ENCODE data around the gene RALGAPA2.
"Not testable (repeated sequence)": the region's sequence is repeated elsewhere in the genome, so short reads cannot be mapped to it uniquely, and the experiment has no call there.

Gene RALGAPA2

GRCh38 chr20:20555838-20556237, 156.6 kb downstream of the RALGAPA2 start:
- no peak overlapping the region for H3K4me3 ChIP-seq (ENCODE audit: low read length)
- no peak for DNase-seq (ENCODE audit: low read depth, low spot score)

GRCh38 chr20:20554951-20555350, 157.5 kb downstream of the RALGAPA2 start:
- H3K4me3 ChIP-seq (ENCODE audit: low read length), result no peak overlapping the region
- DNase-seq (ENCODE audit: low read depth, low spot score), result no peak

DNA sequence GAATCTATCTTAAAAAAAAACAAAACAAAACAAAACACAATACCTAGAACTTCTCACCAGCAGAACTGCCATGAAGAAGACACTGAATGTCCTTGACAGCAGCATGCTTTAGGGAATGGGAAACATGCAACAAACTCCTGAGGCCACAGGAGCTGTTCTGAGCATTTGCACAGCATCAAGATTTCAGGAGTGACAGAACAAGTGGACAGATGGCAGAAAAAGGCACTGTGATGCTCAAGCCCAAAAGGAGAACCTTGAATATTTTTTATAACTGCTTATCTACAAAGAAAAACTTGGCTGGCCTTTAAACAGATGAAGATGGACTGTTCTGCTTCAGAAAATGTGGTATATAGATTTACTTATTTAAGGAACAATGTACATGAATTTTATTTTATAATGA, 158.9 kb downstream of the RALGAPA2 start:
- no peak overlapping the region for H3K4me3 ChIP-seq (ENCODE audit: low read length)

GRCh38 chr20:20552076-20552475, 160.4 kb downstream of the RALGAPA2 start:
- no peak overlapping the region for H3K4me3 ChIP-seq (ENCODE audit: low read length)
- no peak for DNase-seq (ENCODE audit: low read depth, low spot score)

More for the DNA sequence above, 158.9 kb downstream of the RALGAPA2 start:
- DNase-seq (ENCODE audit: low read depth, low spot score), result no peak

- H3K4me3 ChIP-seq (ENCODE audit: low read length), result no peak overlapping the region
- peak; percentile 14 for DNase-seq (ENCODE audit: low read depth, low spot score)
Measured at GRCh38 chr20:20551409-20551808, 161.0 kb downstream of the RALGAPA2 start.

GRCh38 chr20:20549704-20550103, 162.7 kb downstream of the RALGAPA2 start:
- no peak for DNase-seq (ENCODE audit: low read depth, low spot score)
- H3K4me3 ChIP-seq (ENCODE audit: low read length), result no peak overlapping the region

DNA sequence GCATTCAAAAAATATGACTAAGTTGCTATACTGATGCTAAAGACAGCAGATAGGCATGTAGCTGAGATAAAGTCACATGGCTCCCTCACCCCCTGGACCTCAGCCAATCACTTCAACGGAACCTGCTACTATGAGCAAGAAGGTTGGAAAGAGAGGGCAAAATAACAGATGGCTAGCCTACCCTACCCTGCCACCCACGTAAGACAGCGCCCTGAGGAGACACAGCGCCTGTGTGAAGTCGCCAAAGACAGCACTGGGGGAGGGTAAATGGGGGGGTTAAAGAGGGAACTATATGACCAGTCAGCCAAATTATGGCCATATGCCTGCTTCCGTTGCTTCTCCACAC, 163.2 kb downstream of the RALGAPA2 start:
- no peak overlapping the region for H3K4me3 ChIP-seq (ENCODE audit: low read length)

GRCh38 chr20:20548527-20549266, 163.7 kb downstream of the RALGAPA2 start:
- DNase-seq (ENCODE audit: low read depth, low spot score), result no peak
- H3K4me3 ChIP-seq (ENCODE audit: low read length), result no peak overlapping the region

More for the DNA sequence above, 163.2 kb downstream of the RALGAPA2 start:
- DNase-seq (ENCODE audit: low read depth, low spot score), result no peak

- no peak for DNase-seq (ENCODE audit: low read depth, low spot score)
- no peak overlapping the region for H3K4me3 ChIP-seq (ENCODE audit: low read length)
Measured at GRCh38 chr20:20547876-20548266, 164.6 kb downstream of the RALGAPA2 start.

DNA sequence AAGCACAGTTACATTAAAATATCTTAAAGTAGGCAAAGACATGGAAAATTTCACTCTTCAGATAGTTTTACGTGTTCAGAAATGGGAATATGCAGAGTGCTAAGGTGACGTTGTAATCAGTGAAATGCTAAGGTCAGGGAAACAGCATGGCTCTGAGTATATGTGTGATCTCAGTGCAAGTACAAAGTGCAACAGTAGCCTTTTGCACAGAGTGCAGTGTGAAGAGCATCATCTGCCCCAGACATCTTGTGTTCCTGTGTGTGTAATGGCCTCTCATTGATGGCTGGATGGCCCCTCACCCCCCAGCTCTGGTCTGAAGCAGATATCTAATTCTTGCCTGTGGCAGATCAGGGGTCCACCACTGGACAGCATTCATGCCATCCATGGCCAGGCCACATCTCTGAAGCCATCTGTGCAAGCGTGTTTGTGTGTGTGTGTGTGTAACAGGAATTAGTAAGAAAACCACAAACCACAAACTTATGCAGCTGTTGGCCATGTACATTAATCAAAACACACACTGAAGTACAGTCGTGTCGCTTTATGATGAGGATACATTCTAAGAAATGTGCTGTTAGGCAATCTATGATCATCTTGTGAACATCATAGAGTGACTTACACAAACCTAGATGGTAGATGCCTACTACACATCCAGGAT, 165.1 kb downstream of the RALGAPA2 start:
- DNase-seq (ENCODE audit: low read depth, low spot score), result peak; percentile 33

DNA sequence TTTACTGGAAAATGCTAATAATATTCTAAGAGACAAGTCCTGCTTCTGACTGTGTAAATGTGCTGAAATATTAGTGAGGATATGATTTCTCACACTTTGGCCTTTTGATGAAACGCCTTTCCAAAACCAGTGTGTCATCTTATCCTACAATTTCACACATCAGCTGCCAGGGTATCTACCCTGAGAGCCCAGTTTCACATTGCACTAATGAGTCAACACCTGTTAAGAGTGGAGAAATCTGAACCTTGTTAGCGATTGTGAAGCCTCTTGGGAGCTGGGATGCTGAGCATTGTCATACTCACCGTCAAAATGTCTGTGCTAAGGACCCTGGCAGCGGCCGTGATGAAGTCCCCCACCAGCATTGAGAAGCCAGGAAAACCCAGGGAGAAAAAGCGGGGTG, 166.0 kb downstream of the RALGAPA2 start:
- H3K4me3 ChIP-seq (ENCODE audit: low read length), result no peak overlapping the region
- no peak for DNase-seq (ENCODE audit: low read depth, low spot score)

More for the DNA sequence above, 165.1 kb downstream of the RALGAPA2 start:
- no peak overlapping the region for H3K4me3 ChIP-seq (ENCODE audit: low read length)

DNA sequence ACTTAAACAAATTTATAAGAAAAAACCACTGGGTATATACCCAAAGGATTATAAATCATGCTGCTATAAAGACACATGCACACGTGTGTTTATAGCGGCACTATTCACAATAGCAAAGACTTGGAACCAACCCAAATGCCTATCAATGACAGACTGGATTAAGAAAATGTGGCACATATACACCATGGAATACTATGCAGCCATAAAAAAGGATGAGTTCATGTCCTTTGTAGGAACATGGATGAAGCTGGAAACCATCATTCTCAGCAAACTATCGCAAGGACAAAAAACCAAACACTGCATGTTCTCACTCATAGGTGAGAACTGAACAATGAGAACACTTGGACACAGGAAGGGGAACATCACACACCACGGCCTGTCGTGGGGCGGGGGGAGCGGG, 169.1 kb downstream of the RALGAPA2 start:
- DNase-seq (ENCODE audit: low read depth, low spot score); H3K4me3 ChIP-seq (ENCODE audit: low read length): not testable (repeated sequence)

DNA sequence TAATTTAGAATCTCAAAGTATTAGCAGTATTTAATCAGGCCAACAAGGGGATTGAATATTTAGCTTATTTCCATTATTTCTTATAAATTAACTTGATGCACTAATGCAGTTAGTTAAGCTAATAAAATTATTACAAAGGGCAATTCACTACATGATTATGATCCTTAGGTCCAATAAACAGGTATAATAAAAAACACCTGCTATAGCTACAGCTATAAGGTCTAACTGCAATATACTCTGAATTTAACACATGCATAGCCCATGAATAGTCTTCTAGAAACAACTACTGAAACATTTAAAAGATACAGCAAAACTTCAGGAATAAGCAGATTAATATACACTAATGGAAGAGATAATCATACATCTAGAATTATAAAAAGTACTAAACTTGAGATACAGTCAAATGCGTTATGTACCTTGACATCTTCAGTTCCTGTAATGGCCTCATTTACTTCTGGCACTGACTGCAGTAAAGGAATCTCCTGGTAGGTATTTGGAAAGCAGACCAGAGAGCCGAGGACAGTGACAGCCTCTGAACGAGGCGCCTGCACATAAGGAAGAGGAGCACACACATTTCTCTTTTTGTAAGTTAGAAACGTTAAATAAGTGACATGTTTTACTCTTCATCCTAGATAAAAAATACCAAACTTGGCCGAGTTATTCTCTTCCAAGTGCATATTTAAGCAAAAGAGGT, 176.1 kb downstream of the RALGAPA2 start:
- no peak overlapping the region for H3K4me3 ChIP-seq (ENCODE audit: low read length)

GRCh38 chr20:20535051-20535450, 177.4 kb downstream of the RALGAPA2 start:
- DNase-seq (ENCODE audit: low read depth, low spot score), result no peak
- H3K4me3 ChIP-seq (ENCODE audit: low read length), result no peak overlapping the region

More for the DNA sequence above, 176.1 kb downstream of the RALGAPA2 start:
- DNase-seq (ENCODE audit: low read depth, low spot score), result no peak

DNA sequence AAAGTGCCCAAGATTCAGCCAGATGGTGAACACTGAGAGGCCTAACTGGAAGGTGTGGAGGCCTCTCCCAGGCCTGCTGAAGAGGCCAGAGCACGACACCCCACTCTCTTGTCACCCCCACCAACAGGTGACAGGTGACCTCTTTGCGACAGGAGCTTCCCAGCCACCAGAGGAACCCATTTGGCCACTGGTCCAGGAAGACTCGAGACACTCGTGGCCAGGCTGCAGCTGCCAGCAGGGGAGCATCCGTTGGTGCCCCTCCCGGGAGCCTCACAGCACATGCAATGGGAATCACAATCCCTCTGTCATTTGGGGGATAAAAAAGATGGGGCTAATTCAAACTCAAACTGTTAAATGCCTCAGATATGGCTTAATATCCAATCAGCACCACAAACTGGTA, 181.2 kb downstream of the RALGAPA2 start:
- H3K4me3 ChIP-seq (ENCODE audit: low read length), result no peak overlapping the region
- no peak for DNase-seq (ENCODE audit: low read depth, low spot score)

GRCh38 chr20:20530428-20531151, 181.9 kb downstream of the RALGAPA2 start:
- H3K4me3 ChIP-seq (ENCODE audit: low read length), result no peak overlapping the region
- DNase-seq (ENCODE audit: low read depth, low spot score), result no peak

GRCh38 chr20:20529597-20529996, 182.8 kb downstream of the RALGAPA2 start:
- no peak overlapping the region for H3K4me3 ChIP-seq (ENCODE audit: low read length)
- no peak for DNase-seq (ENCODE audit: low read depth, low spot score)

- no peak for DNase-seq (ENCODE audit: low read depth, low spot score)
- H3K4me3 ChIP-seq (ENCODE audit: low read length), result no peak overlapping the region
Measured at GRCh38 chr20:20528861-20529260, 183.6 kb downstream of the RALGAPA2 start.

DNA sequence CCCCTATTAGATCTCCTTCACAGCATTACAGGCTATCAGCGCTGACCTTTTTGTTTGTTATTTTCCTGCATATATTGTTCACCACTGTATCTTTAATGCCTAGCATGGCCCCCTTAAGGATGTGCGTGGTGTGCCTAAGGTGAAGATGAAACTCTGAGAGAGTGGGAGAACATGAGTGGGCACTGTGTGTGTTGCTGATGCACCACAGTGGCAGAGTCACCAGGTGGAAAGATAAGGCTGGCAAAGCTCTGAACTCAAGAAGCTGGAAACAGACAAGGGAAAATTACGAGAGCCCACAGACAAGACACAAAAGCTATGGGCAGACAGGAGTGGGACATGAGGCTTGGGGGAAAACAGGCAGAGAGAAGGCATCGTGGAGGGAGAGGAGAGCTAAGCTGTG, 184.8 kb downstream of the RALGAPA2 start:
- H3K4me3 ChIP-seq (ENCODE audit: low read length), result no peak overlapping the region
- no peak for DNase-seq (ENCODE audit: low read depth, low spot score)

DNA sequence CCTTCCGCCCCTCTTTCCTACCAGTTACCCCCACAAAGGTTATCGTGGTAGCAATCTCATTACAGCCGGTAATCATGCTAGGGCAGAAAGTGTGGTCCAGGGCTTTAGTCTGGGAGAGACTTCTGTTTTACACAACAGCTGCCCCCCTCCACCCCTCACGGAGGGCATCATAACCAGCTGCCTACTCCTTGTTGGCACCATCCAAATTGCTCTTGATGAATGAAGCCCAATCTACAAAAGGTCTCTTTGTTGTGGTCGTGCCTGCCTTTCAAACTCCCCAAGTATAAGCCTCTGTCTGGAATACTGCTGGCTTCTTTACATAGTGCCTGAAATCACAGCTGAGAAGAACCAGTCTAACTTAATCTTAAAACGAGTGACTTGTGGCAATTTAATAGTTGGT, 186.7 kb downstream of the RALGAPA2 start:
- H3K4me3 ChIP-seq (ENCODE audit: low read length), result no peak overlapping the region
- peak; percentile 18 for DNase-seq (ENCODE audit: low read depth, low spot score)
